ENCODE data around the gene PPP1R7.

- no peak for TF ChIP-seq CTCF (IDR thresholded peaks at IDR 0.05)
- no peak for TF ChIP-seq POLR2A (IDR thresholded peaks at IDR 0.05)
Measured at GRCh38 chr2:241187101-241187917, 37.0 kb downstream of the PPP1R7 start.
